Measurements from ENCODE around the gene EPHA1.
A peak's percentile ranks its signal among the peaks of the same experiment; 100 is the strongest.

EPHA1 gene

GRCh38 chr7:143408686-143409561 lies at the start of gene EPHA1:
Gene EPHA1, minus strand, starts transcription at chr7:143408856. Its CDS starts 51 bp downstream, at chr7:143408805.
- DNase-seq = peak; percentile 49

- no peak for DNase-seq
These were observed 49.6 kb upstream of the EPHA1 start for GRCh38 chr7:143458263-143458662.

GRCh38 chr7:143456992-143457793 lies 48.5 kb upstream of the EPHA1 start:
- DNase-seq = no peak

GRCh38 chr7:143455942-143456341 lies 47.3 kb upstream of the EPHA1 start:
- DNase-seq = no peak

- DNase-seq = no peak
These were observed 46.8 kb upstream of the EPHA1 start for GRCh38 chr7:143455491-143455890.

- no peak for DNase-seq
These were observed 45.5 kb upstream of the EPHA1 start for GRCh38 chr7:143454091-143454680.

- no peak for DNase-seq
These were observed 43.8 kb upstream of the EPHA1 start for GRCh38 chr7:143452495-143452894.

GRCh38 chr7:143451746-143452145 lies 43.1 kb upstream of the EPHA1 start:
- no peak for DNase-seq

GRCh38 chr7:143451122-143451521 lies 42.5 kb upstream of the EPHA1 start:
- DNase-seq = no peak

GRCh38 chr7:143449793-143450192 lies 41.1 kb upstream of the EPHA1 start:
- no peak for DNase-seq

- DNase-seq = no peak
These were observed 39.8 kb upstream of the EPHA1 start for GRCh38 chr7:143448429-143448828.

GRCh38 chr7:143447466-143447865 lies 38.8 kb upstream of the EPHA1 start:
- DNase-seq = no peak

GRCh38 chr7:143444785-143445184 lies 36.1 kb upstream of the EPHA1 start:
- DNase-seq = no peak

GRCh38 chr7:143444063-143444782 lies 35.6 kb upstream of the EPHA1 start:
- no peak for DNase-seq

- DNase-seq = no peak
These were observed 34.5 kb upstream of the EPHA1 start, which contains the start of gene TAS2R60 for GRCh38 chr7:143443153-143443552. Gene TAS2R60, plus strand, starts transcription at chr7:143443453. Its CDS starts 0 bp downstream, at chr7:143443453.

GRCh38 chr7:143439866-143440265 lies 31.2 kb upstream of the EPHA1 start:
- no peak for DNase-seq

GRCh38 chr7:143437578-143437977 lies 28.9 kb upstream of the EPHA1 start:
- no peak for DNase-seq

- no peak for DNase-seq
These were observed 27.8 kb upstream of the EPHA1 start for GRCh38 chr7:143436325-143436946.

- DNase-seq = no peak
These were observed 26.6 kb upstream of the EPHA1 start for GRCh38 chr7:143435266-143435665.

GRCh38 chr7:143434660-143435059 lies 26.0 kb upstream of the EPHA1 start:
- no peak for DNase-seq

- no peak for DNase-seq
These were observed 25.1 kb upstream of the EPHA1 start for GRCh38 chr7:143433759-143434158.

GRCh38 chr7:143431109-143431508 lies 22.5 kb upstream of the EPHA1 start:
- no peak for DNase-seq

Measured in activated CD4-positive, alpha-beta T cell treated with anti-CD3 and anti-CD28 coated beads, Interleukin-2, amount 50 U/mL, for 1 hour (primary cell).